Natural killer cell (primary cell): ENCODE measurements around the gene ITPRIPL1. TPM values are rescaled to one million over a fixed set of nuclear protein-coding genes. Genes with fewer than 3 reads are reported as not detected.

Experiments
- ATAC-seq, 3 donors: fragments of 150-1000 bp in 2 of 3; fragments of 200-7000 bp in 1 of 3; cut with Tn5 transposase; 1 replicate in 1 of 3; 2 replicates in 2 of 3; pipeline ENCODE4 v1.10.0; 2021; ENCODE audit warnings: mild to moderate bottlenecking in 2 of 3, moderate library complexity in 2 of 3
- DNase-seq, 2 donors: peaks; one replicate each; pipeline versions ENCODE4 v3.0.0 to v3.0.0-alpha.2; 2013 to 2021; ENCODE audit warnings: mixed read lengths in 1 of 2
- H3K27ac ChIP-seq: one replicate; pipeline ENCODE4 v1.5.1; 2013; ENCODE audit warnings: mild to moderate bottlenecking, low read length
- H3K27me3 ChIP-seq: one replicate; pipeline ENCODE4 v1.6.1; 2013; ENCODE audit warnings: low read length; ENCODE audit not compliant: control insufficient read depth, insufficient read depth
- H3K36me3 ChIP-seq: one replicate; pipeline ENCODE4 v1.6.1; 2013; ENCODE audit warnings: low read length; ENCODE audit not compliant: control insufficient read depth, insufficient read depth
- H3K4me1 ChIP-seq: one replicate; pipeline ENCODE4 v1.6.1; 2013; ENCODE audit warnings: low read length; ENCODE audit not compliant: control insufficient read depth, insufficient read depth
- H3K4me3 ChIP-seq: one replicate; pipeline ENCODE4 v1.5.1; 2013; ENCODE audit warnings: low read length
- H3K9me3 ChIP-seq: one replicate; pipeline ENCODE4 v1.6.1; 2013; ENCODE audit warnings: low read length; ENCODE audit not compliant: control insufficient read depth, insufficient read depth
- H3K27ac Mint-ChIP-seq, 2 donors: one replicate each; pipeline ENCODE4 v1.8.0; 2022; ENCODE audit warnings: mild to moderate bottlenecking in 2 of 2, mixed read lengths in 2 of 2, moderate library complexity in 1 of 2
- H3K27me3 Mint-ChIP-seq, 2 donors: one replicate each; pipeline ENCODE4 v1.8.0; 2022; ENCODE audit warnings: low read depth in 2 of 2, mixed read lengths in 2 of 2
- H3K36me3 Mint-ChIP-seq: one replicate; pipeline ENCODE4 v1.8.0; 2022; ENCODE audit warnings: mixed read lengths
- H3K4me1 Mint-ChIP-seq, 2 donors: one replicate each; pipeline ENCODE4 v1.8.0; 2022; ENCODE audit warnings: mixed read lengths in 2 of 2
- H3K4me3 Mint-ChIP-seq: one replicate; pipeline ENCODE4 v1.8.0; 2022; ENCODE audit warnings: mild to moderate bottlenecking, moderate library complexity, mixed read lengths
- H3K9me3 Mint-ChIP-seq, 2 donors: one replicate each; pipeline ENCODE4 v1.8.0; 2022; ENCODE audit warnings: mixed read lengths in 2 of 2
- WGBS: methylation state at CpG from one replicate; pipeline ENCODE4 v1.1.7; 2013; ENCODE audit warnings: missing lambda C conversion rate; ENCODE audit not compliant: insufficient coverage; 5-methylcytosine and 5-hydroxymethylcytosine counted together
- intact Hi-C: fragments of 100-400 bp; cut with micrococcal nuclease; formaldehyde crosslinking; loops from one replicate; pipeline ENCODE4 v1.14.2; 2022
- total RNA-seq, 4 donors: library from RNA; stranded (reverse); fragments of 120-200 nt in 1 of 4; gene quantifications; one replicate each; pipeline versions ENCODE4 v1.2.3 to v1.2.4, GENCODE V29; 2013 to 2022
- TF ChIP-seq, protein P1 (sequence below): fragments of 200-600 bp; IDR thresholded peaks from one replicate; pipeline ENCODE4 v1.8.0; 2022; ENCODE audit warnings: antibody characterized with exemption

Gene ITPRIPL1
- total RNA-seq, 3 donors from 2014 or later (not counting 1 experiment from before 2014, with no cell fraction given) = 14.1 to 28.7 (median 20.5) TPM

DNA sequence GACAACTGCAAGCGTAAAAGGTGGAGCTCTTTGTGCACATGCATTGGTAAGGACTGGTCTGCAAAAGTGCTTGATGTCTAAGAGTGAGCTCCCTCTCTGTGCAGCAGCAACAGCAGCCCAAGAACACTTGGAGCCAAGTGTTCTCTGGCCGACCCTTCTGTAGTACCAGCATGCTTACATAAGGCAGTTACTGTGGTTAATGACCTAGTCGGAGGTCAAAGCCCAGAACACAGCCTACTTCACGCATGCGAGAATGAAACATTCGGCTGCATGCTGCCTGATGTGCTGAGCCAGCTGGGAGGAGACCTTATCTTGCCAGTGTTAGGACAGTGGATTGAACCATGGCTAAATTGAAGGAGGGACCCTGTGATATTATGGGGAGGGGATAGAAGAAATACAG lies 31.8 kb downstream of the ITPRIPL1 start:
- Mint-ChIP-seq H3K4me3 (no peak overlapping the region), H3K4me1 (no peaks in the 10 kb centered on the region), H3K9me3 (no peaks in the 10 kb centered on the region), H3K27me3 (no peaks in the 10 kb centered on the region), H3K36me3 (no peaks in the 10 kb centered on the region), H3K27ac (peak overlapping the region in 1 of 2 donors; percentile 19)
- intact Hi-C loops = no loop called here
- Histone ChIP-seq H3K36me3 (no peaks in the 10 kb centered on the region), H3K4me1 (no peaks in the 10 kb centered on the region), H3K4me3 (no peak overlapping the region), H3K9me3 (no peaks in the 10 kb centered on the region), H3K27ac (no peak overlapping the region), H3K27me3 (no peaks in the 10 kb centered on the region)
- 97% methylated on average over 6 of the region's 6 CpGs for WGBS
- TF ChIP-seq, protein P1, sequence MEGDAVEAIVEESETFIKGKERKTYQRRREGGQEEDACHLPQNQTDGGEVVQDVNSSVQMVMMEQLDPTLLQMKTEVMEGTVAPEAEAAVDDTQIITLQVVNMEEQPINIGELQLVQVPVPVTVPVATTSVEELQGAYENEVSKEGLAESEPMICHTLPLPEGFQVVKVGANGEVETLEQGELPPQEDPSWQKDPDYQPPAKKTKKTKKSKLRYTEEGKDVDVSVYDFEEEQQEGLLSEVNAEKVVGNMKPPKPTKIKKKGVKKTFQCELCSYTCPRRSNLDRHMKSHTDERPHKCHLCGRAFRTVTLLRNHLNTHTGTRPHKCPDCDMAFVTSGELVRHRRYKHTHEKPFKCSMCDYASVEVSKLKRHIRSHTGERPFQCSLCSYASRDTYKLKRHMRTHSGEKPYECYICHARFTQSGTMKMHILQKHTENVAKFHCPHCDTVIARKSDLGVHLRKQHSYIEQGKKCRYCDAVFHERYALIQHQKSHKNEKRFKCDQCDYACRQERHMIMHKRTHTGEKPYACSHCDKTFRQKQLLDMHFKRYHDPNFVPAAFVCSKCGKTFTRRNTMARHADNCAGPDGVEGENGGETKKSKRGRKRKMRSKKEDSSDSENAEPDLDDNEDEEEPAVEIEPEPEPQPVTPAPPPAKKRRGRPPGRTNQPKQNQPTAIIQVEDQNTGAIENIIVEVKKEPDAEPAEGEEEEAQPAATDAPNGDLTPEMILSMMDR = no peak
- ATAC-seq = no peak
- no peak for DNase-seq

GRCh38 chr2:96359310-96359709 lies 34.2 kb downstream of the ITPRIPL1 start:
- Mint-ChIP-seq H3K4me1 (no peaks in the 10 kb centered on the region), H3K9me3 (no peaks in the 10 kb centered on the region), H3K36me3 (no peaks in the 10 kb centered on the region), H3K27ac (no peak overlapping the region), H3K4me3 (no peak overlapping the region), H3K27me3 (no peaks in the 10 kb centered on the region)
- no peak overlapping the region for H3K4me3 ChIP-seq
- no peaks in the 10 kb centered on the region for H3K4me1 ChIP-seq
- 54% methylated on average over 2 of the region's 2 CpGs for WGBS
- no peak overlapping the region for H3K27ac ChIP-seq
- no peaks in the 10 kb centered on the region for H3K9me3 ChIP-seq
- no peaks in the 10 kb centered on the region for H3K27me3 ChIP-seq
- H3K36me3 ChIP-seq = no peaks in the 10 kb centered on the region
- TF ChIP-seq, protein P1 = no peak
- intact Hi-C loops = no loop called here
- DNase-seq (peak; percentile 22 to 70), ATAC-seq (peak; percentile 42 to 65 (median 64))

- ATAC-seq (peak in 2 of 3 donors; percentile 37 to 57), DNase-seq (peak in 1 of 2 donors; percentile 59)
- intact Hi-C loops = no loop called here
- Histone ChIP-seq H3K27me3 (no peaks in the 10 kb centered on the region), H3K27ac (no peak overlapping the region), H3K9me3 (no peaks in the 10 kb centered on the region), H3K4me1 (no peaks in the 10 kb centered on the region), H3K36me3 (no peaks in the 10 kb centered on the region), H3K4me3 (no peak overlapping the region)
- no CpG with 5 or more reads among the region's 1 CpG for WGBS
- Mint-ChIP-seq H3K36me3 (no peaks in the 10 kb centered on the region), H3K9me3 (no peaks in the 10 kb centered on the region), H3K27ac (no peak overlapping the region), H3K27me3 (no peaks in the 10 kb centered on the region), H3K4me1 (no peaks in the 10 kb centered on the region), H3K4me3 (no peak overlapping the region)
- TF ChIP-seq, protein P1 = no peak
These were observed 34.7 kb downstream of the ITPRIPL1 start for GRCh38 chr2:96359866-96360265.

DNA sequence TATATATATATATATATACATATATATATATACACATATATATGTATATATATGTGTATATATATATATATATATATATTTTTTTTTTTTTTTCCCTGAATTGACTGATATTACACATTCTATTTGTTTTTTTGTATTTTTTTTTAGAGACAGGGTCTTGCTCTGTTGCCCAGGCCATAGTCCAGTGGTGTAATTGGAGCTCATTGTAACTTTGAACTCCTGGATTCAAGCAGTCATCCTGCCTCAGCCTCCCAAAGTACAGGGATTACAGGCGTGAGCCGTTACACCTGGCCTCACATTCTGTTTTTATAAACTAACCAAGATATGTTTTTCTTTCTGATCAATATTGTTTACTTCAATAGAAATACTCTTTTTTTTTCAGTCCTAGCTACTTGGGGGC lies 36.6 kb downstream of the ITPRIPL1 start:
- Histone ChIP-seq H3K4me1 (no peaks in the 10 kb centered on the region), H3K4me3 (no peak overlapping the region), H3K36me3 (no peaks in the 10 kb centered on the region), H3K9me3 (no peaks in the 10 kb centered on the region), H3K27ac (no peak overlapping the region), H3K27me3 (no peaks in the 10 kb centered on the region)
- Mint-ChIP-seq H3K36me3 (no peaks in the 10 kb centered on the region), H3K27ac (no peak overlapping the region), H3K9me3 (no peaks in the 10 kb centered on the region), H3K27me3 (no peaks in the 10 kb centered on the region), H3K4me1 (no peaks in the 10 kb centered on the region), H3K4me3 (no peak overlapping the region)
- no peak for DNase-seq
- intact Hi-C loops = no loop called here
- TF ChIP-seq, protein P1 = no peak
- no peak for ATAC-seq
- 100% methylated on average over 2 of the region's 2 CpGs for WGBS
